Mesendoderm (in vitro differentiated cells): ENCODE results near the gene MRPS11.

Experiments
- DNase-seq: peaks from one replicate; pipeline ENCODE4 v3.0.0; 2013
- H2AK5ac ChIP-seq: 2 replicates; pipeline ENCODE4 v1.6.1; 2013; ENCODE audit warnings: low read length, inconsistent platforms
- H2BK120ac ChIP-seq: 2 replicates; pipeline ENCODE4 v1.6.1; 2013; ENCODE audit warnings: low read depth, mild to moderate bottlenecking, low read length, moderate library complexity, mixed read lengths
- H2BK15ac ChIP-seq: replicated peaks from 2 replicates; pipeline ENCODE4 v1.6.1; 2013; ENCODE audit warnings: low read depth, mild to moderate bottlenecking, moderate library complexity
- H2BK5ac ChIP-seq: 2 replicates; pipeline ENCODE4 v1.6.1; 2013; ENCODE audit warnings: low read length, inconsistent platforms
- H3K18ac ChIP-seq: 2 replicates; pipeline ENCODE4 v1.6.1; 2013; ENCODE audit warnings: mild to moderate bottlenecking, low read length, mixed read lengths
- H3K23ac ChIP-seq: one replicate; pipeline ENCODE4 v1.6.1; 2013; ENCODE audit warnings: low read length
- H3K27ac ChIP-seq: 2 replicates; pipeline ENCODE4 v1.5.1; 2013; ENCODE audit warnings: low read depth, mild to moderate bottlenecking, inconsistent platforms, low read length, moderate library complexity
- H3K27me3 ChIP-seq: 2 replicates; pipeline ENCODE4 v1.6.1; 2013; ENCODE audit warnings: low read length, control low read depth, mild to moderate bottlenecking, inconsistent platforms; ENCODE audit not compliant: insufficient read depth, poor library complexity
- H3K36me3 ChIP-seq: 2 replicates; pipeline ENCODE4 v1.6.1; 2013; ENCODE audit warnings: low read length, inconsistent platforms; ENCODE audit not compliant: control insufficient read depth, insufficient read depth
- H3K4ac ChIP-seq: one replicate; pipeline ENCODE4 v1.6.1; 2013; ENCODE audit warnings: low read depth, mild to moderate bottlenecking, low read length, moderate library complexity
- H3K4me1 ChIP-seq: 2 replicates; pipeline ENCODE4 v1.6.1; 2013; ENCODE audit warnings: low read depth, low read length, inconsistent platforms; ENCODE audit not compliant: control insufficient read depth
- H3K4me2 ChIP-seq: 2 replicates; pipeline ENCODE4 v1.6.1; 2013; ENCODE audit warnings: low read length
- H3K4me3 ChIP-seq: 2 replicates; pipeline ENCODE4 v1.5.1; 2013; ENCODE audit warnings: mild to moderate bottlenecking, low read length
- H3K56ac ChIP-seq: one replicate; pipeline ENCODE4 v1.6.1; 2013; ENCODE audit warnings: low read length
- H3K79me1 ChIP-seq: 2 replicates; pipeline ENCODE4 v1.6.1; 2013; ENCODE audit warnings: low read length, inconsistent platforms
- H3K79me2 ChIP-seq: 2 replicates; pipeline ENCODE4 v1.6.1; 2013; ENCODE audit warnings: mild to moderate bottlenecking, low read length; ENCODE audit not compliant: control insufficient read depth, insufficient read depth
- H3K9ac ChIP-seq: 2 replicates; pipeline ENCODE4 v1.6.1; 2013; ENCODE audit warnings: low read length, inconsistent platforms
- H4K5ac ChIP-seq: one replicate; pipeline ENCODE4 v1.6.1; 2013; ENCODE audit warnings: low read length
- H4K8ac ChIP-seq: one replicate; pipeline ENCODE4 v1.6.1; 2013; ENCODE audit warnings: low read depth, mild to moderate bottlenecking, control low read depth, low read length, moderate library complexity
- WGBS: extraction: QIAGEN DNeasy Blood & Tissue Kit; methylation state at CpG from one replicate; pipeline ENCODE4 v1.1.7; 2013; ENCODE audit warnings: low lambda C conversion rate, missing lambda C conversion rate; ENCODE audit not compliant: insufficient coverage; ENCODE audit errors: extremely low coverage; 5-methylcytosine and 5-hydroxymethylcytosine counted together

MRPS11 gene

DNA sequence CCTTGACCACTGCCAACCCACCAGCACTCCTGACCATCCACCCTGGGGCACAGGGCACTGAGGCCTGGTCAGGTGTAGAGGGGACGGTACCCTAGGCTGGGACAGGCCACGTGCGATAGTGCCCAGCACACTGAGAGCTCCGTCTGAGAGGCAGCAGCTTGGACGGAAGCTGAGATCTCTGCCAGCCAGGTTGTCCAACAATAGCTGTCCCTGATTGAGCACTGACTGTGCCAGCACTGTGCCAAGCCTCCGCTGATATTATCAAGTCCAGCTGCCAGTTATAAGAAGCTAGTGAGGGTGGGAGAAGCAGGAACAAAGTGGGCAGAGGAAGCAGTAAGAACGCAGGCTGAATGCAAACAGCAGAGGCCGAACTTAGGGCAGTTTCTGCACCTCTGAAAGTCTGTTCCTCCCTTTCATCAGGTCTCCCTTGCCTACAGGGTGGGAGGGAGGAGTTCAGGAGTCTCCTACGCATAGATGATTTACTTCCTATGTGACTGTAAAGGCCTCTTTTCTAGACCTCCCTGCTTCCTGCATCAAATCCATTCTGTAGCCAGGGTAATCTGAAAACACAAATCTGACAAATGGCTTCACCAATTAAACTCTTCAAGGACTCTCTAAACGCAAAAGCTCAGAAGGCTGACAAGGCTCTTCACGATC, 29.7 kb downstream of the MRPS11 start:
- Histone ChIP-seq H3K23ac (no peak overlapping the region), H3K9ac (no peak overlapping the region), H3K4ac (no peak overlapping the region), H2BK15ac (no peak overlapping the region), H3K56ac (peak overlapping the region; percentile 17), H4K8ac (no peak overlapping the region), H3K79me1 (no peaks in the 10 kb centered on the region), H3K36me3 (no peaks in the 10 kb centered on the region), H3K4me3 (no peak overlapping the region), H3K18ac (no peak overlapping the region), H3K4me1 (peaks cover 3% of the 10 kb centered on the region), H2BK5ac (no peak overlapping the region), H2BK120ac (no peak overlapping the region), H3K27ac (no peak overlapping the region), H3K27me3 (no peaks in the 10 kb centered on the region), H3K79me2 (no peaks in the 10 kb centered on the region), H3K4me2 (no peak overlapping the region), H4K5ac (no peak overlapping the region), H2AK5ac (peak overlapping the region; percentile 43)
- DNase-seq: no peak
- no CpG with 5 or more reads among the region's 11 CpGs for WGBS

GRCh38 chr15:88498996-88499395, 31.5 kb downstream of the MRPS11 start:
- peaks cover 4% of the 10 kb centered on the region for H3K4me1 ChIP-seq
- H2AK5ac ChIP-seq: no peak overlapping the region
- H3K23ac ChIP-seq: no peak overlapping the region
- no peak overlapping the region for H3K4ac ChIP-seq
- no peak overlapping the region for H4K5ac ChIP-seq
- H3K79me1 ChIP-seq: no peaks in the 10 kb centered on the region
- no peak overlapping the region for H4K8ac ChIP-seq
- no peak for DNase-seq
- H3K4me2 ChIP-seq: no peak overlapping the region
- no peak overlapping the region for H3K56ac ChIP-seq
- no peak overlapping the region for H3K18ac ChIP-seq
- WGBS: no CpG with 5 or more reads among the region's 3 CpGs
- no peaks in the 10 kb centered on the region for H3K79me2 ChIP-seq
- H2BK5ac ChIP-seq: no peak overlapping the region
- no peak overlapping the region for H2BK120ac ChIP-seq
- no peak overlapping the region for H2BK15ac ChIP-seq
- H3K27ac ChIP-seq: no peak overlapping the region
- no peaks in the 10 kb centered on the region for H3K27me3 ChIP-seq
- H3K36me3 ChIP-seq: no peaks in the 10 kb centered on the region
- H3K4me3 ChIP-seq: no peak overlapping the region
- H3K9ac ChIP-seq: no peak overlapping the region

DNA sequence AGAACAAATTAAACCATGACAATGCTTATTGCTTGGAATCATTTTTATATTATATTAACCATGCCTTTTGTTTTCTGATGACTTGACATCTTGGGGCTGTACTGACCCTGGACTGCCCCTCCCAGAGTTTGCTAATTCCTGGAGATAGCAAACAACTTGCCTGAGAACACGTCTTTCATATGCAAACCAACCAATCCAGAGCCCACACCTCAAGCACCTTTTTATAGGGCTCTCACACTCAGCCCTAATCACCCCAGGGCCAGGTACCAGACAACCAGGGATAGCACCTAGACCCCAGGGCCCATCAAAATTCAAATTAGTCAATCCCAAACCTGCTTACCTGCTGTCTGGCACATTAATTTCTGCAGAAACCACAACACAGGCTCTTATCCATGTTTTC, 36.9 kb downstream of the MRPS11 start:
- H3K4me1 ChIP-seq: peaks cover 10% of the 10 kb centered on the region
- H2BK15ac ChIP-seq: no peak overlapping the region
- no peak overlapping the region for H3K56ac ChIP-seq
- no peak overlapping the region for H3K4me2 ChIP-seq
- no peak overlapping the region for H3K9ac ChIP-seq
- H3K27ac ChIP-seq: no peak overlapping the region
- no peak overlapping the region for H2BK120ac ChIP-seq
- H4K5ac ChIP-seq: no peak overlapping the region
- H3K27me3 ChIP-seq: no peaks in the 10 kb centered on the region
- H2AK5ac ChIP-seq: no peak overlapping the region
- WGBS: no CpG with 5 or more reads among the region's 1 CpG
- no peak overlapping the region for H3K4me3 ChIP-seq
- H3K18ac ChIP-seq: no peak overlapping the region
- no peaks in the 10 kb centered on the region for H3K79me1 ChIP-seq
- no peaks in the 10 kb centered on the region for H3K36me3 ChIP-seq
- no peak overlapping the region for H3K4ac ChIP-seq
- no peaks in the 10 kb centered on the region for H3K79me2 ChIP-seq
- H2BK5ac ChIP-seq: no peak overlapping the region
- H4K8ac ChIP-seq: no peak overlapping the region
- no peak for DNase-seq
- H3K23ac ChIP-seq: no peak overlapping the region

- H3K4me2 ChIP-seq: no peak overlapping the region
- no peak overlapping the region for H2BK120ac ChIP-seq
- no peak overlapping the region for H3K4me3 ChIP-seq
- H3K79me1 ChIP-seq: no peaks in the 10 kb centered on the region
- no CpG with 5 or more reads among the region's 2 CpGs for WGBS
- H3K27me3 ChIP-seq: no peaks in the 10 kb centered on the region
- H3K79me2 ChIP-seq: no peaks in the 10 kb centered on the region
- H3K4me1 ChIP-seq: peaks cover 10% of the 10 kb centered on the region
- H2AK5ac ChIP-seq: no peak overlapping the region
- H3K9ac ChIP-seq: no peak overlapping the region
- no peak overlapping the region for H4K8ac ChIP-seq
- no peak overlapping the region for H3K27ac ChIP-seq
- no peak overlapping the region for H2BK15ac ChIP-seq
- no peak overlapping the region for H3K56ac ChIP-seq
- H3K23ac ChIP-seq: no peak overlapping the region
- H3K18ac ChIP-seq: no peak overlapping the region
- no peaks in the 10 kb centered on the region for H3K36me3 ChIP-seq
- no peak overlapping the region for H3K4ac ChIP-seq
- no peak for DNase-seq
- H4K5ac ChIP-seq: no peak overlapping the region
- no peak overlapping the region for H2BK5ac ChIP-seq
Measured at GRCh38 chr15:88505721-88506120, 38.2 kb downstream of the MRPS11 start.

- no peak for DNase-seq
- no peak overlapping the region for H3K27ac ChIP-seq
- H3K4me1 ChIP-seq: peaks cover 10% of the 10 kb centered on the region
- no peak overlapping the region for H3K4ac ChIP-seq
- no peaks in the 10 kb centered on the region for H3K27me3 ChIP-seq
- no peaks in the 10 kb centered on the region for H3K79me2 ChIP-seq
- H3K79me1 ChIP-seq: no peaks in the 10 kb centered on the region
- H3K18ac ChIP-seq: no peak overlapping the region
- no peak overlapping the region for H3K9ac ChIP-seq
- no peak overlapping the region for H2BK120ac ChIP-seq
- H3K36me3 ChIP-seq: no peaks in the 10 kb centered on the region
- no peak overlapping the region for H2AK5ac ChIP-seq
- H2BK15ac ChIP-seq: no peak overlapping the region
- H3K23ac ChIP-seq: no peak overlapping the region
- H3K56ac ChIP-seq: no peak overlapping the region
- no peak overlapping the region for H4K8ac ChIP-seq
- no peak overlapping the region for H4K5ac ChIP-seq
- H3K4me2 ChIP-seq: no peak overlapping the region
- H2BK5ac ChIP-seq: no peak overlapping the region
- H3K4me3 ChIP-seq: no peak overlapping the region
Measured at GRCh38 chr15:88506628-88507027, 39.1 kb downstream of the MRPS11 start.

DNA sequence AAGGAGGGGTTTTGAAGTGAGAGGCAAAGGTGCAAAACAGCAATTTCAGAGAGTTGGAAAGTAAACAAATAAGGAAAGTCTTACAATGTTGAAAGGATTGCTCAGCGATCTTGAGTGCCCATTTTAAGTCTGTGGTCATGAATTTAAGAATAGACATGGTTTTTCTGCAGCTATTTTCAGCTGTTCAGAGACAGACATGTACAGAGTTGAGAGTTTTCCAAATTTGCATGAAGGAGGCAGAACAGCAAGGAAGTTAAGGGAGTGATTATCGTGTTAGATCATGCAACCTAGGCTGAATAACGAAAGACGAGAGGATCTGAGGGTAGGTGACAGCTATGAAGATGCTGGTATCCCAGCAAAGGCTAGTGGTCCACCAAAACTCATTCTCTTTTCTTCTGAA, 41.8 kb downstream of the MRPS11 start:
- DNase-seq: no peak
- Histone ChIP-seq H2BK15ac (no peak overlapping the region), H4K5ac (no peak overlapping the region), H3K79me1 (no peaks in the 10 kb centered on the region), H2BK120ac (no peak overlapping the region), H3K4ac (no peak overlapping the region), H3K56ac (no peak overlapping the region), H3K9ac (no peak overlapping the region), H3K36me3 (no peaks in the 10 kb centered on the region), H2AK5ac (no peak overlapping the region), H2BK5ac (no peak overlapping the region), H3K4me1 (peaks cover 6% of the 10 kb centered on the region), H3K4me3 (no peak overlapping the region), H3K23ac (no peak overlapping the region), H3K27me3 (no peaks in the 10 kb centered on the region), H3K27ac (no peak overlapping the region), H3K79me2 (no peaks in the 10 kb centered on the region), H4K8ac (no peak overlapping the region), H3K4me2 (no peak overlapping the region), H3K18ac (no peak overlapping the region)
- WGBS: no CpG with 5 or more reads among the region's 4 CpGs
